ENCODE results near the gene CDK19.

The CDK19 gene

DNA sequence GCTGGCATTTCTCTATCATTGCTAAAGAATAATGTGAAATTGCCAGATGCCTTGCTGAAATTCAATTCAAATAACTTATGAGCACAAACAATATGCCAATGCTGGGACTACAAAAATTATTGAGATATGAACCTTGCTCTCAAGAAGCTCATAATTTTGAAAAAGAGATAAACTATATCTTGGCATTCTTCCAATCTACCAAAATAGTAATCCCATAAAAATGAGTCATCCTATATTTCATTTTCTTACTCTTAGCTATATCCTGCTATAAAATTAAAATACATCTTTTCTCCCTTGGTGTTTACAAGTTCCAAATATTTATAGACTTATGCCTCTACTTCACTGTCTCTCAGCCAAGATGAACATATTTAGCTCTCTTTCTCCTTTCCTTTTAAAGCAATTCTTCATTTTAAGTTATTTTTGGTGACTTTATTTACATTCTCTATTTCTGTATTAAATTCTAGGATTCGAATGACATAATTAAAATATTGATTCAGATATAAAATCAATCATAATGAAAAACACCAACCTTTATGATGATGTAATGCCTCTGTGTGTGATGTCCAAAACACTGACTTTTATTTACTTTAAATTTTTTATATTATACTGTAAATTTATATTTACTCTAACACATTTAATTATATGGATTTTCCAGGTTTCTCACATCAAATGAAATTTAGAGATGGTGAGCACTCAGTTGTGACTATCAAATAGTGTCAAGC, 152.6 kb downstream of the CDK19 start:
- DNase-seq (ENCODE audit: low spot score), result no peak
- TF ChIP-seq, protein P1, sequence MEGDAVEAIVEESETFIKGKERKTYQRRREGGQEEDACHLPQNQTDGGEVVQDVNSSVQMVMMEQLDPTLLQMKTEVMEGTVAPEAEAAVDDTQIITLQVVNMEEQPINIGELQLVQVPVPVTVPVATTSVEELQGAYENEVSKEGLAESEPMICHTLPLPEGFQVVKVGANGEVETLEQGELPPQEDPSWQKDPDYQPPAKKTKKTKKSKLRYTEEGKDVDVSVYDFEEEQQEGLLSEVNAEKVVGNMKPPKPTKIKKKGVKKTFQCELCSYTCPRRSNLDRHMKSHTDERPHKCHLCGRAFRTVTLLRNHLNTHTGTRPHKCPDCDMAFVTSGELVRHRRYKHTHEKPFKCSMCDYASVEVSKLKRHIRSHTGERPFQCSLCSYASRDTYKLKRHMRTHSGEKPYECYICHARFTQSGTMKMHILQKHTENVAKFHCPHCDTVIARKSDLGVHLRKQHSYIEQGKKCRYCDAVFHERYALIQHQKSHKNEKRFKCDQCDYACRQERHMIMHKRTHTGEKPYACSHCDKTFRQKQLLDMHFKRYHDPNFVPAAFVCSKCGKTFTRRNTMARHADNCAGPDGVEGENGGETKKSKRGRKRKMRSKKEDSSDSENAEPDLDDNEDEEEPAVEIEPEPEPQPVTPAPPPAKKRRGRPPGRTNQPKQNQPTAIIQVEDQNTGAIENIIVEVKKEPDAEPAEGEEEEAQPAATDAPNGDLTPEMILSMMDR (IDR thresholded peaks at IDR 0.05; ENCODE audit: borderline replicate concordance, control extremely low read depth, extremely low read depth, insufficient read depth, missing control alignments), result no peak
- in situ Hi-C loops (cut with MboI; ENCODE audit: low sequenced_read_pairs, unreplicated experiment), result no loop called here

DNA sequence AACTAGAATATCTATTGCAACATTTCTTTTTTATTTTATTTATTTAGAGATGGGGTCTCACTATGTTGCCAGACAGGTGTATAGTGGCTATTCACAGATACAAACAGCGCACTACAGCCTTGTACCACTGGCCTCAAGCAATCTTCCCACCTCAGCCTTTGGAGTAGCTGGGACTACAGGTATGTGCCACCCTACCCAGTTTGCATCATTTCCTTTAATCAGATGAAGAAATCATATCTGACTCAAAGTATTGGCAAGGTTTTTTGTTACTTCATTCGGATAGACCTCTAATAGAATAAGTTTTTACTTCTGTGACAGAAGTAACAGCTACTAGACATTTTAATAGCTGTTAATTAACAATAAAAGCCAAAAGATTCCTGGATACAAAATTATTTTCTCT, 153.9 kb downstream of the CDK19 start:
- DNase-seq (ENCODE audit: low spot score), result no peak
- in situ Hi-C loops (cut with MboI; ENCODE audit: low sequenced_read_pairs, unreplicated experiment), result no loop called here
- TF ChIP-seq, protein P1 (IDR thresholded peaks at IDR 0.05; ENCODE audit: borderline replicate concordance, control extremely low read depth, extremely low read depth, insufficient read depth, missing control alignments), result no peak

DNA sequence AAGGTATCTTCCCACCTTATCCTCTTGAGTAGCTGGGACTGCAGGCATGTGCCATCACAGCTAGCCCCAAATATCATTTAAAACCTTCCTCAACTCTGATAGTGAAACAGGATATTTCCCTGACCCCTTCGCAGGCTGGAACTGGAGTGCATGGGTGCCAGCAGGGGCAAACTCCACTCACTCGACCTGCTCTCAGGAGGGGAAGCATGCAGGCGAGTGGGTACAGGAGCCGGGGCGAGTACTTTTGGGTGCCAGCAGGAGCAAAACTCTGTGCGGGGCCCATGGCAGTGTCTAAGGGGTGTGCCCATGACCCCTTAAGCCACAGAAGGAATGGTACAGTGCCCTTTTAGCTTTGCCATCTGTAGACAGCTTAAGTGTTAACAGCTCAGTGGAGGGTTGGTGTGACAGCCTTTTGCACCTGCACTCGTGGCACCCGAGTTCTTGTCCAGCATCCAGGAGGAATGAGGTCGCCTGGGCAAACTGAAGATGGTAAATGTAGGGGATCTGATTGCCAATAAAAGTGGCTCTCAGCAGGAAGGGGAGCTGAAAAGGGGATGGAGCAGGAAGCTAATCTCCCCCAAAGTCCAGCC, 155.1 kb downstream of the CDK19 start:
- TF ChIP-seq, protein P1 (IDR thresholded peaks at IDR 0.05; ENCODE audit: borderline replicate concordance, control extremely low read depth, extremely low read depth, insufficient read depth, missing control alignments), result no peak
- DNase-seq (ENCODE audit: low spot score), result no peak
- in situ Hi-C loops (cut with MboI; ENCODE audit: low sequenced_read_pairs, unreplicated experiment), result no loop called here

DNA sequence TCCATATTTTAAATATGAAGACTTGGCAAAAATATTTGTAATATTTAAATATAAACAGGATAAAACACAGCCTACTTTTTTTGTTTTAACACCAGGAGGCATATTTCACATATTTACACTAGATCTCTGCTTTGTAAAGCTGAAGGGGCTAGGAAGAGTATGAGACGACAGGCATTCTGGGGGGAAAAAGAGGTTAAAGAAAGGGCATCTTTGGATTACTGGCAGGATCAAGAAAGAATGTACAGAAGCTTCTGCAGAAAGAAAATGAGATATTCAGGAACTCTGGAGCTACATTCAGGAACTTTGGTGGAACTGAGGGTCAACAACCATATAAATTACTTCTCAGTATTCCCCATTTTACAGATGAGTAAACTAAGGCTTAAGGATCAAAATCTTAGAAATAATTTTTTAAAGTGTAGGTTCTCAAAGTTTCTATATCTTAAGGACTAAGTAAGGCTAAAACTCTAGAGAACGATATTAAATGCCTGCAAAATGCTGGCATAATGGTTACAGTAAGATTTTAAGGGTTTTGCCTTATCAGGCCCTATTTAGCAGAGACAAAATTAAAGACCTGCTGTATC, 156.5 kb downstream of the CDK19 start:
- in situ Hi-C loops (cut with MboI; ENCODE audit: low sequenced_read_pairs, unreplicated experiment), result no loop called here
- TF ChIP-seq, protein P1 (IDR thresholded peaks at IDR 0.05; ENCODE audit: borderline replicate concordance, control extremely low read depth, extremely low read depth, insufficient read depth, missing control alignments), result no peak
- DNase-seq (ENCODE audit: low spot score), result no peak

DNA sequence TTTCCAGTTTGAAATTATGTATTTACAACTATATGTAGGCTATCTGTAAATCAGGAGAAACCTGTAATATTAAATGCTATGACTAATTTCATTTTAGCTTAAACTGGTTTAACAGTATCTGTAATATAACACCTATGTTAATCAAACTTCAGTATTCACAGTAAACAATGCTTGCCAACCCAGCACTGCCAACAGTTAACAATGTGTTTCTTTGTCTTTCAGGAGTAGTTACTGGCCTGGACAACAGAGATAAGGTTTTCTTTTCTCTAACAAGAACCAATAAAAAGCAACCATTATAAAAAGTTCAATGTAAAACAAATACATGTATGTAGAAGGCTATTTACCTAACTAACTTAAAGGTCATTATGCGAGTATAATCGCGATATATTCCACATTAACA, 158.8 kb downstream of the CDK19 start:
- in situ Hi-C loops (cut with MboI; ENCODE audit: low sequenced_read_pairs, unreplicated experiment), result no loop called here
- no peak for DNase-seq (ENCODE audit: low spot score)
- TF ChIP-seq, protein P1 (IDR thresholded peaks at IDR 0.05; ENCODE audit: borderline replicate concordance, control extremely low read depth, extremely low read depth, insufficient read depth, missing control alignments), result no peak

DNA sequence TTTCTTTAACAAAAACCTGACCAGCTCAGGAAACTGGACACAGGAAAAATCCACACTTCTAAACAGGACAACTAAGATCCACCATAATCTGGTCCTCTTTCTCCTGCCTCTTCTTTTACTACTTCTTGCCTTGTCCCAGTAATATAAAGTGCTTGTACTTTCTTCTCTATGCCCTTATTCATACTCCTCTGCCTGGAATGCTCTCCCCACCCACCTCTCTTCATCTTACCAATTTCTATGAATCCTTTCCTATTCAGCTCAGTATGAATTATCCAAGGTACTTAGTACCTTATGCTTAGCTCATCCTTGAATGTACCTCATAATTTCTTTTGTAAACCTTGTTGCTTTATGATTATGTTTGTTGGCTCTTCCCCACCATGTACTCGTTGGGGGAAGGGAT, 159.4 kb downstream of the CDK19 start:
- no peak for DNase-seq (ENCODE audit: low spot score)
- in situ Hi-C loops (cut with MboI; ENCODE audit: low sequenced_read_pairs, unreplicated experiment), result no loop called here
- TF ChIP-seq, protein P1 (IDR thresholded peaks at IDR 0.05; ENCODE audit: borderline replicate concordance, control extremely low read depth, extremely low read depth, insufficient read depth, missing control alignments), result no peak

Measured in GM13976 (cell line).